GM15510 (cell line): Measurements from ENCODE around the gene ENTPD2.

Source experiments
- POLR2A ChIP-seq: IDR thresholded peaks from 3 replicates; pipeline ENCODE4 v1.6.1; 2011; ENCODE audit warnings: borderline replicate concordance; ENCODE audit not compliant: insufficient read length; ENCODE audit errors: extremely low read depth

Gene ENTPD2

DNA sequence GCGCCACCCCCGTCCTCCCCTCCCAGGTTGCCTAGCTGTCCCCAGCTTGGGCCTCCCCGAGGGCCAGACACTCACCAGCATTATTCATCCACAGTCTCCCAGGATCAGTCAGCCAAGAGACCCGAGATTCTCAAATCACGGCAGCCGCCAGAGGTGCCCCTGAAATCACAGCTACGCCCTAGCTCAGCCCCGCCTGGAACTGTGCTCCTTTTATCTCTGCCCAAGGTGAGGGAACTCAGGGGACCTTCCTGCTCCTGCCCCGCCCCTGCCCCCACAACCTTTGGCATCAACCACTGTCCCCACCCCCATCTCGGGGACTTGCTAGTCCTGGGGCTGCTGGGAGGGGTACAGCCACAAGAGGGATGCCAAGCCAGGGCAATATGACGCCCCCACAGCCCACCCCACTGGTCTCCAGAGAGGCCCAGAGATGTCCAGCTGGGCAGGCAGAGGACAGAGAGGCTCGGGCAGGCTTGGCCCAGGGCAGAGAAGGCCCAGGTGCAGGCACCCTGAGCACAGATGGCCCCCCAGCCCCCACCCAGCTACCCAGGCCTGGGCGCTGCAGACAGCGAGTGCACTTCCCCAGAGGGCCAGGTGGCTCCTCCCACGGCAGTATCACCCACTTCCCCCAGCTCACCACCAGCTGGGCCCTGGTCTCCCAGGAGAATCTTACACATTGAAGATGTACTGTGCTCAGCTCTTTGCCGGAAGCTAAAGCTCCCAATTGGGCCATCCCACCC, 21.8 kb downstream of the ENTPD2 start, which contains the start of gene FUT7:
Gene FUT7 (minus strand): TSS at position 185 of the 737 bp plus-strand sequence. CDS start 97 bp downstream, at position 88.
- no peak for TF ChIP-seq POLR2A

- no peak for TF ChIP-seq POLR2A
These were observed 23.0 kb downstream of the ENTPD2 start for GRCh38 chr9:137030538-137031527.

- no peak for TF ChIP-seq POLR2A
These were observed 23.9 kb downstream of the ENTPD2 start for GRCh38 chr9:137030006-137030405.

DNA sequence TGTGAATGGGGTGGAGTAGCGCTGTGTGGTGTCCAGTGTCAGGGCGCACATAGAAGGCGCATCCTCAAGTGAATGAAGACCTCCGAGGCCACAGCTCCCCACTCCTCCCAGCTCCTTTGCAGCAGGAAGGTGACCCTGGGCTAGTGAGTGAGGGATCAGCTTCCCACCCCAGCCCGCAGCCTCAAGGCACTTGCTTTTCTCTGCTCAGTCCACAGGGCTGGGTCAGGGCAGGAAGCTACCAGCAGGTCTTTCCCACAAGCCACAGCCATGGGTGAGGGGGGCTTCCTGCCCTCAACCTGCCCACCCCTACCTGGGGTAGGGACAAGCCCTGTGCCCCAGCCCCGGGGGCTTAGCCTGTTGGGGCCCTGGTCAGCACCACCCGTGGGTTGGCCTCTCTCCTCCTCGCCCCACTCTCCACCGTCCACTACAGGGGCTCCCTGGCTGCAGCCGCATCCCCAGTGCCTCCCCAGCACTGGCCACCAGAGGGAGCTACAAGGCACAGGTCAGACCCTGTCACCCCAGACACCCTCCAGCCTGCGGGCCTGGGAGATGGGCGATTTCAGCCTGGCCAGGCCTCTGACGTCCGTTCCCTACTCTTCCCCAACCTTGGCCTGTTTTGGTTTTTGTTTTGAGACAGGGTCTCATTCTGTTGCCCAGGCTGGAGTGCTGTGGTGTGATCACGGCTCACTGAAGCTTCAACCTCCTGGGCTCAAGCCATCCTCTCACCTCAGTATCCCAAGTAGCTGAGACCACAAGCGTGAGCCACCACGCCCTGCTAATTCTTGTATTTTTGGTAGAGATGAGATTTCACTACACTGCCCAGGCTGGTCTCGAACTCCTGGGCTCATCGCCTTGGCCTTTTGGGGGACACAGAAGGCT, 24.6 kb downstream of the ENTPD2 start:
- TF ChIP-seq POLR2A: no peak

DNA sequence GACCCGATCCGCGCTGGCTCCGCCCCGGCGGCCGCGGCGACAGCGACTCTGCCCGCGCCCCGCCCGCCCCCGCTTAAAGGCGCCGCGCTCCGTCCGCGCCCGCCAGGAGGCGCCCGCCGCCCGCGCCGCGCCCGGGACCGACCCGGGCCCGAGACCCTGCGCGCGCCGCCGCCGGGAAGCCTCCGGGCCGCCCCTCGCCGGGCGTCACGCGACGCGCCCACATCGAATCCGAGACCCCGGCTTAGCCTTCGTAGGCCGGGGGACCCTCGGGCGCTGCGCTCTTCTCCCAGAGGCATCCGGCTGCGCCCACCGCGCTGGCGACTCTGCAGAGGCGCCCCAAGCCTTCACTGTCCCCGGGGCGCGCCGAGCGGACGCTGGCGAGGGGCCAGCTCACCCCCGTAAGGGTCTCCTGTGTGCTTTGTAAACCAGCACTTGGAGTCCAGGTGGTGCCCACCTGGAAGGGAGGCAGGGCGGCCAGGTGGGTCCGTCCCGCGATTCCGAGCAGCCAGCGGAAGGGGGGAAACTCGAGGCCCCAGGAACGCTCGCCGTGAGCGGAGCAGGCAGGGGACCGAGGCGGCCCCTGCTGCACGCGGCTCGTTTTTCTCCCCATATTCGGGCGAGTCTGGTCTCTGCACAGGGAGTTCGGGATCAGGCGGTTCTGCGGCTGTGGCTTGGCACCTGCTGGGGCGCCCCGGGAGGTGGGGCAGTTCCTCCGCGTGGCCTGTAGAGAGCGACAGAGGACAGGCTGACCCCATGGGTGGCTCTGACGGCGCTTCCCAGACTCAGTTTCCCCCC, 25.4 kb downstream of the ENTPD2 start:
- no peak for TF ChIP-seq POLR2A

DNA sequence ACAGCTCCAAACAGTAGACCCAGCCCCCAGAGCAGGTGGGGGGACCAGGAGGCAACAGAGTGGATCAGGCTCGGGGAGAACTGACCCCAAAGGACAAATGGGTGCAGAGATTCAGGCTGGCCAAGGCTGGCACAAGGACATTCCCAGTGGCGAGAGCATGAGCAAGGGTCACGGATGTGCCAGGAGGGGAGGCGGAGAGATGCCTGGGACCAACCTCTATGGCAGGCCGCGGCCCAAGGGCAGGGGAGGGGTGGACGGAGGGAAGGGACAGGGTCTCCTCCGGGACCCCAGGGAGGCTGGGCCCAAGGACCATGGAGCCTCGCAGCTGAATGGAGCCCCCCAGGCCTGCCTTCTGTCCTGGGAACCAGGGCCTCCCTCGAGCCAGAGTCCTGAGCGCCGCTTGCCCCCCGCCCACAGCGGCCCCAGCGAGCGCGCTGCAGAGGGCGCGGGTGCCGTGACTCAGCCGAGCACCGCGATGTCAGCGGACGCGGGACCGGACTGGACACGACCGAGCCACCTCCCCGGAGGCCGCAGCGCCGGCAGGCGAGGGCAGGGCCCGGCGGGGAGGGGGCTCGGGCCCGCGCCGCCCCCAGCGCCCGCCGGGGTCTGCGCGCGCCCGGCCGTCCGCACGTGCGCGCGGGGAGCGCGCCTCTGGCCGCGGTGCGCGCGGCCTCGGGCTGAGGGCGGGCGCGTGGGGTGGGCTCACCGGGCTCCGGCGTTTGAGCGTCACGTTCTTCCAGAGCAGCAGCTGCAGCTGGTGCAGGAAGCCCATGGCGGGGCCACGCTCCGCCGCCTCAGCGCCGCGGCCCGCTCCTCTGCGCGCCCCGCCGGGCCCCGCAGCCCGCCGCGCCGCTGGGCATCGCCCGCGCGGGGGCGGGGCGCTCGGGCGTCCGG, 26.2 kb downstream of the ENTPD2 start, which contains the start of gene ABCA2:
Gene ABCA2 (minus strand): TSS at position 869 of the 894 bp plus-strand sequence. CDS start 97 bp downstream, at position 772.
- no peak for TF ChIP-seq POLR2A

- no peak for TF ChIP-seq POLR2A
These were observed 27.0 kb downstream of the ENTPD2 start for GRCh38 chr9:137026828-137027227.

DNA sequence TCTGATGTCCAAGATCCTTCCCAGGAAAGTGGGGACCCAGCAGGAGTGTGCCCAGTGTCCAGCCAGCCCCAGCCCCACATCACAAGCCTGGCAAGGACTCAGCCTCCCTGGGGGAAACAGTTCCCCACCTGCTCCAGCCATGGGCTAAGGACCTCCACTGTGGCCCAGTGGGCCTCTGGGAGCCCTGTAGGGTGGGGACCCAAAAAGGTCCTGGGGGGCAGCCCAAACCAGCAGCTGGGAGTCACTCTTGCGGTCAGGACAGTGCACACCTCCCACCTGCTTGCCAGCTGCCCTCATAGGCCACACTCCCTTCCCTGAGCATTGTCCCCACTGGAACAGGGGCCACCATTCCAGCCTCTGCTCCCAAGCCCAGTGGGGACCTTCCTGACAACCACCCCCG, 27.5 kb downstream of the ENTPD2 start:
- TF ChIP-seq POLR2A: no peak

GRCh38 chr9:137025517-137025966, 28.3 kb downstream of the ENTPD2 start:
- TF ChIP-seq POLR2A: no peak

DNA sequence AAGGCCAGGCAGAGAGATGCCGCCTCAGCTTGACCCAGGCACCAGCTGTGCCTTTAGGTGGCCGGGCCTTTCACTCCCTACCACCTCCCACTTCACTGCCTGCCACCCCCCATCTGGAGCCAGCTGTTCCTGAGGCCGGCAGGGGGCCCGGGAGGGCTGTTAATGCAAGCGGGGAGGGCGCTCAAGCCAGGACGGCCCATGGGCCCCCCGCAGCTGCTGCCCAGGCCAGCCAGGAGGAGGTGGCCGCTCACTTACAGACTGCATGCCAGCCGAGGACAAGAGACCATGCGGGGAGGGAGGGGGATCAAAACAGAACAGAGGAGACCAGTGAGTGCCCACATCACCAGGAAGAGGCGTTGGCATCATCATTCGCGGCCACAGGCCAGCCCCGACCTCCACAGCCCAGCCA, 30.3 kb downstream of the ENTPD2 start:
- no peak for TF ChIP-seq POLR2A

GRCh38 chr9:137023157-137023556, 30.7 kb downstream of the ENTPD2 start:
- TF ChIP-seq POLR2A: no peak

- no peak for TF ChIP-seq POLR2A
These were observed 31.2 kb downstream of the ENTPD2 start for GRCh38 chr9:137022662-137023008.

DNA sequence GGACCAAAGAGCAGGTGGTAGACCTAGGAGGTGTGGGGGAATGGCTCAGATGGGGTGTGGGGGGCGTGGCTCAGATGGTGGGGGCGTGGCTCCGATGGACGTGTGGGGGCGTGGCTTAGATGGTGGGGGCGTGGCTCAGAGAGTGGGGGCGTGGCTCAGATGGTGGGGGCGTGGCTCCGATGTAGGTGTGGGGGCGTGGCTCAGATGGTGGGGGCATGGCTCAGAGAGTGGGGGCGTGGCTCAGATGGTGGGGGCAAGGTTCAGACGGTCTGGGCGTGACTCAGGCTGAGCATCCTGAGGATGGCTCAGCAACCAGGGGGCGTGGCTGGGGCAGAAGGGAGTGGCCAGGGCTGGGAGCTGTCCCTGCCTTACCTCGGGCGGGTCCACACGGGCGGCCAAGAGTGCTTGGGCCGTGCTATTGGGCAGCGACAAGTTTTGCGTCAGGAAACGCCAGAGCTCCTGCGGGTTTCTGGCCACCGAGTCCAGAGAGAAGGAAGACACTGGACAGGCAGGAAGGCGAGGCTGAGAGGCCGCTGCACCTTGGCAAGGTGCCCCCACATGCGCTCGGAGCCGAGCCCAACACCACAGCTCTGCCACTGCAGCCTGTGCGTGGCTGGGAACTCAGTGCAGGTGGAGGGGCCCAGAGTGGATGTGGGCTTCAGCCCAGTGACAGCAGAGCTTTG, 31.7 kb downstream of the ENTPD2 start:
- no peak for TF ChIP-seq POLR2A

DNA sequence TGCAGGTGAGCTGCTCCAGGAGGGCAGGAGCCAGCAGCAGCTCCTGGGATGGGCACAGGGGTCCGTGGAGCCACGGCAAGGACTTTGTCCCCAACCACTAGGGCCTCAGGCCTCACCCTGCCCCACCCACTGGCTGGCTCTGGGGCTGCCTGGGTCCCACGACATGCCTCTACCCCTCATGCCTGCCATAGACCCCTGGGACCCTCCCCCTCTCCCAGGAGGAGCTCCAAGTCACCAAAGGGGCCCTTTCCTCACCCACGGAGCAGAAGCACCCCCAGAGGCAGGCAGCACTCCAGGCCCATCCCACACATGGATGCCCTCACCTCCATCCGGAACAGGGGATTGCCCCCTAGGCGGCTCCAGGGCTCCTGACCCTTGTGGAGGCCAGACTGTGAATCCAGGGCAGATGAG, 32.3 kb downstream of the ENTPD2 start:
- TF ChIP-seq POLR2A: no peak
